Ecto neural progenitor cell (in vitro differentiated cells): Measurements from ENCODE around the gene S1PR4.
"Not testable (repeated sequence)": the region's sequence is repeated elsewhere in the genome, so short reads cannot be mapped to it uniquely, and the experiment has no call there.

Source experiments
- DNase-seq: peaks from one replicate; pipeline ENCODE4 v3.0.0-alpha.2; 2018; ENCODE audit warnings: low spot score

S1PR4 gene

GRCh38 chr19:3153286-3154230 is 25.0 kb upstream of the S1PR4 start:
- no peak for DNase-seq

GRCh38 chr19:3154447-3154846 is 24.1 kb upstream of the S1PR4 start:
- DNase-seq, result not testable (repeated sequence)

DNA sequence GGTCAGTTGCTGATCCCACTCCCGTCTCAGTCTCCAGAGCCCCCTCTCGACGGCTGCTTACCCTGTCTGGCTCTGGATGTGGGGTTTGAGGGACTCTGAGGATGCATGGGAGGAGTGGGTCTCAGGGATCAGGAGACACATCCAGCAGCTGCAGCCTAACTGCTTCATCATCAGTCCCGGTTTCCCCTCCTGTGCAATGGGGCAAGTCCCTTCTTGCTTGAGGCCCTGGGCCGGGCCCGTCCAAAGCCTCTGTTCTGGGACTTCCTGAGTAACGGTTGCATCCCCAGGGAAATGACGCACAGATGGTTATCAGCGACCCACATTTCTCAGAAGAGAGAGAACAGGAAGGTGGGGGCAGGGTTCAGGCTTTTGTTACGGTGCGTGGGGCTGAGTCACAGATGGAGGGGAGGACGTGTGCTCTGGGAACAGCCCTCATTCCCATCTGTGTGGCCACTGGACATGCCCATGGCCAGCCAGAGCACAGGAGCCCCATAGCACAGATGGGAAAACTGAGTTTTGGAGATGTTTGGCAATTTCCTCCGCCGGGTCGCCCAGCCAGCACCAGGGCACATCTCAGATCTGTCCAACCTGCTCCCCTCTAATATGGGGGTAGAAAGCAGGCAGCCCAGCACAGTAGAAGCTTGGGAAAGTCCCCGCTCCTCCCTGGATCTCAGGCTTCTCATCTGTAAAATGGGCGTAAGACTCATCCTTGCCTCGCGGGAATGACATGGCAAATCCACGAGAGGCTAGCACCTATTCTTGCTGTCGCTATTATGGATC is 23.4 kb upstream of the S1PR4 start:
- no peak for DNase-seq

DNA sequence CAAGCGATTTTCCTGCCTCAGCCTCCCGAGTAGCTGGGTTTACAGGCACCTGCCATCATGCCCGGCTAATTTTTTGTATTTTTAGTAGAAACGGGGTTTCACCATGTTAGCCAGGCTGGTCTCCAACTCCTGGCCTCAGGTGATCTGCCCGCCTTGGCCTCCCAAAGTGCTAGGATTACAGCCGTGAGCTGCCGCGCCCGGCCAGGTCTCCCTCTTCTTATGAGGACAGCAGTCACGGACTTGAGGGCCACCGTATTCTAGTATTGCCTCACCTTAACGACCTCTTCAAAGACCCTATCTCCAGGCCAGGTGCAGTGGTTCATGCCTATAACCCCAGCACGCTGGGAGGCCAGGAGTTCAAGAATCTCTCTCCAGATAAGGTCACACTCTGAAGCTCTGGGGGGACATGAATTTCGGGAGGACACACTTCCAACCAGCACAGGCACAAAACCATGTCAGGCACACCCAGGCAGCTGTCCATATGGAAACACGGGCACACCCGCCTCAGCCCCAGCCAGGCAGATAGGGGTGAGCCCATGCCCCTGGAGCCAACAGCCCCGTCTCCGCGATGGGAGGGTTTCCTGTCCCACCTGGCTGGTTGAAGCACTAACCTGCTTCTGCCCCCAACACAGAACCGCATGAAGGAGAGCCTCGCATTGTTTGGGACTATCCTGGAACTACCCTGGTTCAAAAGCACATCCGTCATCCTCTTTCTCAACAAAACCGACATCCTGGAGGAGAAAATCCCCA is 21.3 kb upstream of the S1PR4 start:
- no peak for DNase-seq

DNA sequence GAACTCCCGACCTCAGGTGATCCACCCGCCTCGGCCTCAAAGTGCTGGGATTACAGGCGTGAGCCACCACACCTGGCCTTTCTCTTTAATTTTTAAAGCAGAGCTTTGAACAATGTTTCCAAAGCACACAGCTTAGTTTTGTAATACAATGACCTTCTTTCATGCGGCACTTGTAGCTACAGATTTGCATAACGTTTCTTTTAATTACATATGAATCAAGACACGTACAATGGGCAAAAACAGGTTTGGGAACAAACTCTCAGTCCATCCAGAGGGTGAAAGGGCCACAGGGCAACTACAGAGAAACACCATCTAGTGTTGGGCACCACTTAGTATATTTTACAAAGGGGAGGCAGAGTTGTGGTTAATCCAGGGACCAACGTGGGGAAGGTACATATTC is 19.0 kb upstream of the S1PR4 start:
- DNase-seq, result no peak

DNA sequence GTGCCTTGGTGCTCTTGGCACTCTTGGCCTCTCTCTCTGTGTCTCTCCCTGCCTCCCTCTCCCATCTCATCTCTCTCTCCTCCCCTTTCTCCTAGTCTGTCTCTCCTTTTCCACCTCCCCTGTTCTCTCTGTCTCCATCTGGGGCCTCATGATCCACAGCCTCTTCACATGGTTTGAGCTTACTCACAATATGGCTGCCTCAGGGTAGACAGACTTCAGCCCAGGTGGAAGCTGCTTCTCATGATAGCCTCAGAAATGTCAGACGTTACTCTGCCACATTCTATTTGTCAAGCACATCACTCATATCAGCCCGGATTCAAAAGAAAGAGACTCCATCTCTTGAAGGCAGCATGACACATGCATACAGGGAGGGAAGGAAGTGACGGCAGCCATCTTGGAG is 18.4 kb upstream of the S1PR4 start:
- no peak for DNase-seq

DNA sequence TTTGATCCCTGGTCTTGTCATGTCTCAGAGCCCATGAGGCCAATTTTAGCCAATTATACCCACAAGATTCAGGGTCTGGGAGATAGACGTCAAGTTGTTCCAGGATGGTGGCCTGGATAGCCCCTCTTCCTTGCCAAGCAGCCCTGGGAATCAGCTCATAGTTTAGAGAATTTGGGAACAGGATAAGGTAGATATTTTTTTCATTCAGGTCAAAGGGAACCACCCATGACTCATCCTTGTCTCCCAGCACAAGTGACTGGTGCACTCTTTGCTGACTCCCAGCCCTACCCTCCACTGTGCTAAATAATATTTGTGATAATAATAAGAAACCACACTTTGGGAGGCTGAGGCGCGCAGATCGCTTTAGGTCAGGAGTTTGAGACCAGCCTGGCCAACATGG is 17.1 kb upstream of the S1PR4 start:
- DNase-seq, result no peak

DNA sequence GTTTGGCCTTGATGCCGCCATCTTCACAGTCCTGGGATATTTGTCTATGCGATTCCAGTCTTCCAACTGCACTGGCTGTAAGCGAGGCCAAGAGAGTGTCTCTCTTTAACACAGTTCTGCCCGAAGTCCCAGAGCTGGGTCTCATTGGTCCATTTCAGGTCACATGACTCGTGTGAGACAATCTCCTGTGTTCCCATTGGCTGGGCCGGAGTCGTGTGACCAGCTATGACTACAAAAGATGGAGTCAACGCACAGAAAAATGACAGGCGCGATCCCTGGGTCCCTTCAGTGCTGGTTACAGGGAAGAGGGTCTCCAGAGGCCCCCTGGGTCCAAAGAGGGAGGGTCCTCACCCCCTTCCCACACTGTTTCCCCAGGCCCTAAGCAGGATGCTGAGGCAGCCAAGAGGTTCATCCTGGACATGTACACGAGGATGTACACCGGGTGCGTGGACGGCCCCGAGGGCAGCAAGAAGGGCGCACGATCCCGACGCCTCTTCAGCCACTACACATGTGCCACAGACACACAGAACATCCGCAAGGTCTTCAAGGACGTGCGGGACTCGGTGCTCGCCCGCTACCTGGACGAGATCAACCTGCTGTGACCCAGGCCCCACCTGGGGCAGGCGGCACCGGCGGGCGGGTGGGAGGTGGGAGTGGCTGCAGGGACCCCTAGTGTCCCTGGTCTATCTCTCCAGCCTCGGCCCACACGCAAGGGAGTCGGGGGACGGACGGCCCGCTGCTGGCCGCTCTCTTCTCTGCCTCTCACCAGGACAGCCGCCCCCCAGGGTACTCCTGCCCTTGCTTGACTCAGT is 15.9 kb upstream of the S1PR4 start:
- no peak for DNase-seq

GRCh38 chr19:3163230-3163886 is 15.2 kb upstream of the S1PR4 start:
- peak; percentile 81 for DNase-seq

- no peak for DNase-seq
Observed at GRCh38 chr19:3163943-3164342, 14.6 kb upstream of the S1PR4 start.

DNA sequence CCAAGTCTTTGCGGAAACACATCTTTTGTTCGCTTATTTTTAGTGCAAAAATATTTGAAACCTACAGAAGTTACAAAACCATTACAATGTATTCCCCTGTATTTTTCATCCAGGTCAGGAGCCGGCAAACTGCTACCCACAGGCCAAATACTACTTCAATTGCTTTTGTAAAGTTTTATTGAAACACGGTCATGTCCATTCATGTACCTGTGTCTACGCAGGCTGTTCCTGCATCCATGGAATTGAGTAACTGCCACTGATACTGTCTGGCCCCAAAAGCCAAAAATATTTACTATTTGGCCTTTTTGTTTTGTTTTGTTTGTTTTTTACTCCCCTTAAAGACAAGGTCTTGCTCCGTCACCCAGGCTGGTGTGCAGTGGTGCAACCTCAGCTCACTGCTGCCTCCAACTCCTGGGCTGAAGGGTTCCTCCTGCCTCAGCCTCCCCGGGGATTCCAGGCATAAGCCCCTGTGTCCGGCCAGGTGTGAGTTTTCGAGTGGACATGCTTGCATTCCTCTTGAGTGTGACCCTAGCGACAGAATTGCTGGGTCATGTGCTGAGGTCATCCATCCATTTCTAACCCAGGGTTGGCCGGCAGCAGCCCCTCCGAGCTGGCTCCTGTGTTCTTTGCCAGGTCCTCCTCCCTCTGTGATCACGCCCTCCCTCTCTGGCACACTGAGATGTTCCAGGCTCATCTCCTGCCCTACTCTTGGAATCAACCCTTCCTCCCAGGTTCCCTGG is 10.9 kb upstream of the S1PR4 start:
- DNase-seq, result peak; percentile 44

DNA sequence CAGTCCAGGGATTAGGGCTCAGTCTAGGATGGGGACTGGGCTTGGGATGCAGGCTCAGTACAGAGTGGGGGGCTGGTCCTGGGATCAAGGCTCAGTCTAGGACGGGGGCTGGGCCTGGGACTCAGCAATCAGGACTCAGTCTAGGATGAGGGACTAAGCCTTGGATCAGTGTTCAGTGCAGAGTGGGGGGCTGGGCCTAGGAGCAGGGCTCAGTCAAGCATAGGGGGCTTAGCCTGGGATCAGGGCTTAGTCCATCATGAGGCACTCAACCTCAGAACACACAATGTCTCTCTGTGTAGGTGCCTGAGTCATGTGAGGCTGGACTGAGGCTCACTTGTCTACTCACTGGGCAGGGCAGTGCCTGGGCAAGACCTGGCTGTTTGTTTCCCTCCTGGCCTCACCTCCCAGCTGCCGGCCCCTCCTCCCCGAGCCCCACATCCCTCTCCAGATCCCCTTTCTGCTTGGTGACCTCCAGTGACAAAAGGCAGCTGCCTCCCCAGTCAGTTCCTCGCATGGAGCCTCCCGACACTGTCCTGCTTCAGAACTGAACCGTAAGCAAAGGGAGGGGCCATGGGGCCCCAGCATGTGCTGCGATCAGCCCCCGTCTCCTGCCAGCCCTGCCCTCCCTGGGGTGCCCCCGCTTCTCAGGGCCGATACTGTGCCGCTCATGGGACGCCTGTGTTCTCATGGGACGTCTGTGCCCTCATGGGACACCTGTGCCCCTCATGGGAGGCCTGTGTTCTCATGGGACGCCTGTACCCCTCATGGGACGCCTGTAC is 6.5 kb upstream of the S1PR4 start:
- DNase-seq, result no peak

DNA sequence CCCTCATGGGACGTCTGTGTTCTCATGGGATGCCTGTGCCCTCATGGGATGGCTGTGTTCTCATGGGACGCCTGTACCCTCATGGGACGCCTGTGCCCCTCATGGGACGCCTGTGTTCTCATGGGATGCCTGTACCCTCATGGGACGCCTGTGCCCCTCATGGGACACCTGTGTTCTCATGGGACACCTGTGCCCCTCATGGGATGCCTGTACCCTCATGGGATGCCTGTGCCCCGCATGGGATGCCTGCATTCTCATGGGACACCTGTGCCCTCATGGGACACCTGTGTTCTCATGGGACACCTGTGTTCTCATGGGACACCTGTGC is 5.9 kb upstream of the S1PR4 start:
- DNase-seq, result not testable (repeated sequence)

- no peak for DNase-seq
Observed at GRCh38 chr19:3175781-3176714, 2.5 kb upstream of the S1PR4 start.

DNA sequence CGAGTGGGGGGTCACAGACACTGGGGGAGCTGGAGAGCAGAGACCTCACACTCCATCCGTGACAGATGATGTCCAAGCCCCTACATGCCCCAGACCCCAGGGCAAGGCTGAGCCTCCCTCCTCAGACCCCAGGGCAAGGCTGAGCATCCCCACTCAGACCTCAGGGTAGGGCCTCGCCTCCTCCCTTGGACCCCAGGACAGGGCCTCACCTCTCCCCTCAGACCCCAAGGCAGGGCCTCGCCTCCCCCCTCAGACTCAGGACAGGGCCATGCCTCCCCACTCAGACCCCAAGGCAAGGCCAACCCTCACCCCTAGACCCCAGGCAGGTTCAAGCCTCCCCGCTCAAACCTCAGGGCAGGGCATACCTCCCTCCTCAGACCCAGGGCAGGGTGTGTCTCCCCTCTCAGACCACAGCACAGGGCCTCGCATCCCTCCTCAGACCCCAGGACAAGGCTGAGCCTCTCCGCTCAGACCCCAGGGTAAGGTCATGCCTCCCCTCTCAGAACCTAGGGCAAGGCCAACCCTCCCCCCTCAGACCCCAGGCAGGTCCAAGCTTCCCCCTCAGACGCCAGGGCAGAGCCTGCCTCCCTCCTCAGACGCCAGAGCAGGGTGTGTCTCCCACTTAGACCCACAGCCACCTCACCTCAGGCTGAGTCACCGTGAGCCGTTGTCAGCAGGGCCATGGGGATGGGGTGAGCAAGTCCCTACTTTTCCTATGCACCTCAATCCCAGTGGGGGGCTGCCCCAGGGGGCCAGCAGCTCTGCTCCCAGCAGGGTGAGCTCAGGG is 1.7 kb upstream of the S1PR4 start:
- DNase-seq, result peak; percentile 45

DNA sequence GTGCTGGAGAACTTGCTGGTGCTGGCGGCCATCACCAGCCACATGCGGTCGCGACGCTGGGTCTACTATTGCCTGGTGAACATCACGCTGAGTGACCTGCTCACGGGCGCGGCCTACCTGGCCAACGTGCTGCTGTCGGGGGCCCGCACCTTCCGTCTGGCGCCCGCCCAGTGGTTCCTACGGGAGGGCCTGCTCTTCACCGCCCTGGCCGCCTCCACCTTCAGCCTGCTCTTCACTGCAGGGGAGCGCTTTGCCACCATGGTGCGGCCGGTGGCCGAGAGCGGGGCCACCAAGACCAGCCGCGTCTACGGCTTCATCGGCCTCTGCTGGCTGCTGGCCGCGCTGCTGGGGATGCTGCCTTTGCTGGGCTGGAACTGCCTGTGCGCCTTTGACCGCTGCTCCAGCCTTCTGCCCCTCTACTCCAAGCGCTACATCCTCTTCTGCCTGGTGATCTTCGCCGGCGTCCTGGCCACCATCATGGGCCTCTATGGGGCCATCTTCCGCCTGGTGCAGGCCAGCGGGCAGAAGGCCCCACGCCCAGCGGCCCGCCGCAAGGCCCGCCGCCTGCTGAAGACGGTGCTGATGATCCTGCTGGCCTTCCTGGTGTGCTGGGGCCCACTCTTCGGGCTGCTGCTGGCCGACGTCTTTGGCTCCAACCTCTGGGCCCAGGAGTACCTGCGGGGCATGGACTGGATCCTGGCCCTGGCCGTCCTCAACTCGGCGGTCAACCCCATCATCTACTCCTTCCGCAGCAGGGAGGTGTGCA is 587 bp downstream of the S1PR4 start:
- no peak for DNase-seq

GRCh38 chr19:3179739-3180293 is 1.2 kb downstream of the S1PR4 start:
- DNase-seq, result no peak
